H1 (cell line): ENCODE data around the gene CCDC24. TPM values are rescaled to one million over a fixed set of nuclear protein-coding genes. Genes with fewer than 3 reads are reported as not detected.

Experiments
- CTCF ChIA-PET: fragments of 300-600 bp; sonication (Branson Sonifier 250); formaldehyde crosslinking; loops from one replicate; lab custom pipeline; 2021; ENCODE audit not compliant: partially characterized antibody; lab: Charles Lee
- POLR2A ChIA-PET: fragments of 300-600 bp; sonication (Branson Sonifier 250); formaldehyde crosslinking; loops from one replicate; lab custom pipeline; 2021; ENCODE audit warnings: inconsistent platforms; ENCODE audit not compliant: partially characterized antibody; lab: Charles Lee
- DNase-seq, 2 experiments: peaks; one replicate each; pipeline versions ENCODE4 v3.0.0 to v3.0.0-alpha.2; 2010 to 2022; ENCODE audit warnings: low spot score in 2 of 2, low read depth in 1 of 2, mixed read lengths in 1 of 2
- FAIRE-seq: peaks from 2 replicates; lab custom pipeline; 2011; peaks lifted over from hg19 to GRCh38; lab: Jason Lieb, UNC
- H2AFZ ChIP-seq: 2 replicates; pipeline ENCODE4 v1.8.1; 2012; ENCODE audit warnings: low read length, inconsistent platforms
- H2AK5ac ChIP-seq: 2 replicates; pipeline ENCODE4 v1.6.1; 2013; ENCODE audit warnings: low read depth, low read length
- H2BK120ac ChIP-seq: replicated peaks from 2 replicates; pipeline ENCODE3; 2013; ENCODE audit warnings: low read depth, low read length, inconsistent platforms
- H2BK12ac ChIP-seq: 2 replicates; pipeline ENCODE4 v1.6.1; 2013; ENCODE audit warnings: low read depth, low read length
- H2BK15ac ChIP-seq: 2 replicates; pipeline ENCODE4 v1.6.1; 2013; ENCODE audit warnings: low read length
- H2BK20ac ChIP-seq: 2 replicates; pipeline ENCODE4 v1.6.1; 2013; ENCODE audit warnings: low read length
- H2BK5ac ChIP-seq: 2 replicates; pipeline ENCODE4 v1.6.1; 2013; ENCODE audit warnings: low read depth, low read length
- H3K14ac ChIP-seq: 2 replicates; pipeline ENCODE4 v1.6.1; 2013; ENCODE audit warnings: inconsistent platforms; ENCODE audit not compliant: insufficient read length
- H3K18ac ChIP-seq: 2 replicates; pipeline ENCODE4 v1.6.1; 2013; ENCODE audit warnings: low read length; ENCODE audit errors: extremely low read depth
- H3K23ac ChIP-seq: 2 replicates; pipeline ENCODE4 v1.6.1; 2013; ENCODE audit warnings: inconsistent platforms; ENCODE audit not compliant: insufficient read length
- H3K23me2 ChIP-seq: 2 replicates; pipeline ENCODE4 v1.6.1; 2013; ENCODE audit warnings: low read depth, low read length
- H3K27ac ChIP-seq: 2 replicates; pipeline ENCODE4 v1.6.1; 2011; ENCODE audit warnings: low read depth, low read length, inconsistent platforms
- H3K27me3 ChIP-seq, 4 experiments: replicated peaks in 1 of 4; 1 replicate in 1 of 4; 2 replicates in 3 of 4; pipeline versions ENCODE4 v1.6.1 to v1.8.1; 2011 to 2013; ENCODE audit warnings: low read length in 3 of 4, mild to moderate bottlenecking in 3 of 4, inconsistent platforms in 2 of 4, mixed read lengths in 2 of 4, moderate library complexity in 1 of 4; ENCODE audit not compliant: control insufficient read depth in 3 of 4, insufficient read depth in 3 of 4; ENCODE audit errors: extremely low read depth in 1 of 4
- H3K36me3 ChIP-seq, 4 experiments: 2 replicates each; pipeline versions ENCODE4 v1.6.1 to v1.8.1; 2011 to 2013; ENCODE audit warnings: mild to moderate bottlenecking in 4 of 4, low read length in 3 of 4, moderate library complexity in 2 of 4, control low read depth in 1 of 4, inconsistent platforms in 1 of 4; ENCODE audit not compliant: insufficient read depth in 4 of 4, control insufficient read depth in 2 of 4
- H3K4ac ChIP-seq: replicated peaks from 2 replicates; pipeline ENCODE3; 2013; ENCODE audit warnings: low read length, low read depth, mixed read lengths, inconsistent platforms; ENCODE audit not compliant: insufficient read length
- H3K4me1 ChIP-seq, 4 experiments: replicated peaks in 1 of 4; 1 replicate in 1 of 4; 2 replicates in 3 of 4; pipeline versions ENCODE4 v1.6.1 to v1.8.1; 2011 to 2013; ENCODE audit warnings: low read length in 3 of 4, inconsistent platforms in 2 of 4, mixed read lengths in 1 of 4; ENCODE audit not compliant: insufficient read depth in 4 of 4, control insufficient read depth in 3 of 4
- H3K4me2 ChIP-seq, 2 experiments: 2 replicates each; pipeline versions ENCODE4 v1.6.1 to v1.8.1; 2011 to 2013; ENCODE audit warnings: low read depth in 2 of 2, low read length in 2 of 2, control low read depth in 1 of 2, inconsistent platforms in 1 of 2, mild to moderate bottlenecking in 1 of 2; ENCODE audit not compliant: insufficient read depth in 1 of 2
- H3K4me3 ChIP-seq, 4 experiments: fragments of 200-600, 300-600 bp in 1 of 4; sonication (generic), shearing (Covaris generic), sonication (Bioruptor Twin) in 1 of 4; 2 replicates each; pipeline versions ENCODE4 v1.5.1 to v1.8.1; 2011 to 2016; ENCODE audit warnings: low read length in 4 of 4, low read depth in 3 of 4, control low read depth in 2 of 4, inconsistent platforms in 2 of 4, mild to moderate bottlenecking in 2 of 4, mixed read lengths in 1 of 4, moderate library complexity in 1 of 4; ENCODE audit not compliant: insufficient read depth in 2 of 4; ENCODE audit errors: extremely low read depth in 1 of 4
- H3K56ac ChIP-seq: replicated peaks from 2 replicates; pipeline ENCODE3; 2013; ENCODE audit warnings: low read depth, mild to moderate bottlenecking, mixed read lengths, low read length, inconsistent platforms; ENCODE audit not compliant: insufficient read length
- H3K79me1 ChIP-seq: 2 replicates; pipeline ENCODE4 v1.6.1; 2013; ENCODE audit warnings: low read depth, low read length, control low read depth
- H3K79me2 ChIP-seq, 2 experiments: 2 replicates each; pipeline versions ENCODE4 v1.6.1 to v1.8.1; 2012 to 2013; ENCODE audit warnings: low read length in 2 of 2, mild to moderate bottlenecking in 2 of 2, inconsistent platforms in 1 of 2; ENCODE audit not compliant: insufficient read depth in 2 of 2, control insufficient read depth in 1 of 2
- H3K9ac ChIP-seq, 4 experiments: replicated peaks in 1 of 4; 1 replicate in 1 of 4; 2 replicates in 3 of 4; pipeline versions ENCODE4 v1.6.1 to v1.8.1; 2011 to 2013; ENCODE audit warnings: low read depth in 3 of 4, low read length in 3 of 4, control low read depth in 2 of 4, mild to moderate bottlenecking in 2 of 4, moderate library complexity in 2 of 4, inconsistent platforms in 1 of 4; ENCODE audit errors: extremely low read depth in 1 of 4
- H3K9me3 ChIP-seq, 2 experiments: 2 replicates each; pipeline versions ENCODE4 v1.6.1 to v1.8.1; 2012 to 2013; ENCODE audit warnings: mild to moderate bottlenecking in 2 of 2, moderate library complexity in 2 of 2, control low read depth in 1 of 2, inconsistent platforms in 1 of 2, low read depth in 1 of 2, low read length in 1 of 2, mixed read lengths in 1 of 2; ENCODE audit not compliant: insufficient read depth in 2 of 2
- H4K20me1 ChIP-seq, 2 experiments: replicated peaks in 1 of 2; 2 replicates each; pipeline versions ENCODE3 to v1.8.1; 2011 to 2013; ENCODE audit warnings: inconsistent platforms in 2 of 2, low read length in 2 of 2, mild to moderate bottlenecking in 1 of 2; ENCODE audit not compliant: insufficient read depth in 2 of 2, control insufficient read depth in 1 of 2
- H4K5ac ChIP-seq: 2 replicates; pipeline ENCODE4 v1.6.1; 2013; ENCODE audit warnings: low read length, low read depth, mixed read lengths, inconsistent platforms; ENCODE audit not compliant: insufficient read length
- H4K8ac ChIP-seq: 2 replicates; pipeline ENCODE4 v1.8.0; 2013; ENCODE audit warnings: mild to moderate bottlenecking, moderate library complexity, low read length, inconsistent platforms; ENCODE audit not compliant: insufficient read depth; ENCODE audit errors: extremely low read depth
- H4K91ac ChIP-seq: replicated peaks from 2 replicates; pipeline ENCODE3; 2013; ENCODE audit warnings: low read length, mixed read lengths, inconsistent platforms; ENCODE audit not compliant: insufficient read length
- CHD1 ChIP-seq: IDR thresholded peaks from 2 replicates; pipeline ENCODE4 v1.6.1; 2012; ENCODE audit warnings: low read depth, low read length, improper control_type of control experiment
- CHD2 ChIP-seq: IDR thresholded peaks from 2 replicates; pipeline ENCODE4 v1.6.1; 2012; ENCODE audit warnings: low read length, improper control_type of control experiment
- FOSL1 ChIP-seq: IDR thresholded peaks from 2 replicates; pipeline ENCODE4 v1.6.1; 2011; ENCODE audit warnings: mild to moderate bottlenecking, low read depth, low read length, moderate library complexity; ENCODE audit not compliant: insufficient read depth
- RFX5 ChIP-seq: IDR thresholded peaks from 2 replicates; pipeline ENCODE4 v1.6.1; 2011; ENCODE audit warnings: low read depth, low read length, improper control_type of control experiment, borderline replicate concordance
- SP2 ChIP-seq: IDR thresholded peaks from 2 replicates; pipeline ENCODE4 v1.6.1; 2012; ENCODE audit warnings: mild to moderate bottlenecking, low read length, inconsistent platforms
- SRF ChIP-seq: IDR thresholded peaks from 2 replicates; pipeline ENCODE4 v1.6.1; 2011; ENCODE audit warnings: mild to moderate bottlenecking, low read depth, low read length, moderate library complexity
- TCF12 ChIP-seq: IDR thresholded peaks from 2 replicates; pipeline ENCODE4 v1.6.1; 2011; ENCODE audit warnings: low read depth, mild to moderate bottlenecking, low read length
- WGBS, 2 experiments: shearing (Covaris generic) in 1 of 2; methylation state at CpG; one replicate each; pipeline versions ENCODE4 v1.1.6 to v1.1.7; 2013 to 2015; ENCODE audit warnings: low lambda C conversion rate in 2 of 2, mixed read lengths in 2 of 2, inconsistent platforms in 1 of 2, low coverage in 1 of 2, missing lambda C conversion rate in 1 of 2; ENCODE audit not compliant: insufficient replicate concordance in 2 of 2, insufficient coverage in 1 of 2, insufficient read length in 1 of 2; ENCODE audit errors: extremely low coverage in 1 of 2, missing lambda C conversion rate in 1 of 2; 5-methylcytosine and 5-hydroxymethylcytosine counted together
- long read RNA-seq, 2 experiments: library from RNA in 1 of 2; library from capped mRNA in 1 of 2; stranded (forward); transcript quantifications; one replicate each; pipeline ENCODE4 v2.0.0, GENCODE V29; 2021; ENCODE audit warnings: inconsistent platforms in 1 of 2
- polyA minus RNA-seq, 3 experiments: library from RNA; depleted of rRNA, polyadenylated mRNA; stranded (reverse); fragments of >200 nt; gene quantifications; 1 replicate in 2 of 3; 2 replicates in 1 of 3; pipeline ENCODE4 v1.2.3, GENCODE V29; 2011
- polyA plus RNA-seq, 7 experiments: library from polyadenylated mRNA; depleted of rRNA in 3 of 7; stranded (reverse) in 5 of 7; unstranded in 2 of 7; fragments of >200 nt in 5 of 7; fragments of 200-250 nt in 2 of 7; gene quantifications; 1 replicate in 5 of 7; 2 replicates in 1 of 7; 4 replicates in 1 of 7; pipeline versions ENCODE4 v1.2.1 to v1.2.3, GENCODE V29; 2011 to 2013; ENCODE audit warnings: missing spikeins in 2 of 7, mixed read lengths in 2 of 7
- total RNA-seq: library from RNA; stranded (reverse); fragmentation: NEBNext Ultra II Directional; extraction: Animal tissue kit (Norgen Biotek cat#: 25700); gene quantifications from 2 replicates; pipeline ENCODE4 v1.2.1, GENCODE V29; 2021

CCDC24 gene
- 10.5 and 11.2 TPM in 2 replicates for total RNA-seq
- 11.4 and 19.7 TPM in 2 replicates for polyA plus RNA-seq (2011; rRNA removed)
- 12.9 TPM for polyA plus RNA-seq (2011; cell fraction: cytosol; rRNA removed)
- polyA plus RNA-seq (2011; cell fraction: nucleus; rRNA removed), result 18.6 TPM
- polyA plus RNA-seq (2012, experiment 1 of 2), result 9.6 to 17.8 TPM (median 12.7 TPM) in 4 replicates
- polyA plus RNA-seq (2012, experiment 2 of 2), result 10.0 TPM
- 8.4 TPM for polyA plus RNA-seq (2013, experiment 1 of 2)
- 9.2 TPM for polyA plus RNA-seq (2013, experiment 2 of 2)
- polyA minus RNA-seq (2011; rRNA and poly(A)+ RNA removed), result 2.1 and 2.5 TPM in 2 replicates
- 7.6 TPM for polyA minus RNA-seq (2011; cell fraction: cytosol; rRNA and poly(A)+ RNA removed)
- polyA minus RNA-seq (2011; cell fraction: nucleus; rRNA and poly(A)+ RNA removed), result 4.4 TPM
- long read RNA-seq, experiment 1, partial matches to known transcripts, result 2 of 10 reads
- long read RNA-seq, experiment 1, other reads (novel, unspliced or antisense), result 7 of 10 reads
- long read RNA-seq, experiment 2, partial matches to known transcripts, result 2 of 20 reads
- long read RNA-seq, experiment 2, other reads (novel, unspliced or antisense), result 15 of 20 reads

DNA sequence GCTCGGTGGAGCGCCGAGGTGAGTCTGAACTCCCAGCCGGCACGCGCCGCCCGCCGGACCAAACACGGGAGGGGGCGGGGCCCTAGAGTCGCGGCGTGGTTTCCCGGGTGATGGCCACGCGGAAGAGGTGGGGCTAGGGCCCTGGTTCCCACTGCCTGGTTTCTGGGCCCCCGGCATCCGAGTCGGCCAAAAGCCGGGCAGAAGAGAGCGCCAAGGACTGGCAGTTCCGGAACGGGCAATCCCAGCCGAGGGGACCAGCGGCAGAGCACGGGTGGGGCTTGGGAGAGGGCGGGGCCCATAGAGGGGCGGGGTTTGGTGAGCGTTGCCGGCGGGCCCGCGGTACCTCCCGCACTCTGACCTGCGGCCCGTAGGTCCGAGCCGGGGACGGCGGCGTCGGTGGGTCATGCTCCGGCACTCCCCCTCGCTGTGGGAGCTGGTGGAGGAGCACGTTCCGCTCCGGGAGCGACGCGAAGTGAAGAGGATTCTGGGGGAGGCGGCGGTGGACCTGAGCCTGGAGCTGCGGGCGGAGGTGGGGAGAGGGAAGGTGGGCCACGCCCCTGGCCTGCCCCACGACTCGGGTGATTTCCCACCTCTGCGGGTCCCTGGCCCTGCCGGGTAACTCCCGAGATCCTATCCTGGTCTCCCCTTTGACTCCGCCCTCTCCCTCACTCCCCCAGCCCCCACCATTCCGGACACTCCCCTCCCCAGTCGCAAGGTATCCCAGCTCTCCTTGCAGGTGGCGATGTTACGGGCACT, at the start of gene CCDC24:
TSS of gene CCDC24 (plus strand) at position 124 of the 756 bp plus-strand sequence. CDS start at position 404, 280 bp downstream.
- Histone ChIP-seq H3K79me1 (no peaks in the 10 kb centered on the region), H2BK120ac (no peak within 1 kb of the TSS), H2AK5ac (0 out of 2 replicates have a peak within 1 kb of the TSS, but pooled peaks have one; percentile 53), H3K9me3 (no peaks in the 10 kb centered on the region), H4K20me1 (peaks cover 2% of the 10 kb centered on the region in 2 experiments), H3K18ac (peak within 1 kb of the TSS; percentile 87), H2BK5ac (peak within 1 kb of the TSS; percentile 88; the same call in 1 of the 2 replicates), H2BK15ac (no peak within 1 kb of the TSS), H3K27me3 (no peaks in the 10 kb centered on the region), H2BK20ac (no peak within 1 kb of the TSS), H3K4me2 (peak within 1 kb of the TSS; percentile 92 to 96), H3K23ac (no peak within 1 kb of the TSS), H3K23me2 (peaks cover 12% of the 10 kb centered on the region; the same call in 1 of the 2 replicates), H3K79me2 (no peaks in the 10 kb centered on the region), H4K91ac (peak within 1 kb of the TSS; percentile 87), H3K4ac (peak within 1 kb of the TSS; percentile 64), H3K36me3 (peaks cover 0 to 2% (median 0%) of the 10 kb centered on the region in 4 experiments; a peak in 1 of 8 replicates), H3K56ac (peak within 1 kb of the TSS; percentile 81), H3K14ac (no peak within 1 kb of the TSS), H3K27ac (no peak within 1 kb of the TSS), H3K9ac (peak within 1 kb of the TSS; percentile 14 to 54 (median 33); a peak in 5 of 7 replicates), H4K5ac (peak within 1 kb of the TSS; percentile 85), H3K4me1 (peaks cover 0 to 5% (median 4%) of the 10 kb centered on the region in 4 experiments; a peak in 5 of 7 replicates), H2BK12ac (peak within 1 kb of the TSS; percentile 9; the same call in 1 of the 2 replicates), H4K8ac (peak within 1 kb of the TSS; percentile 79), H2AFZ (no peak within 1 kb of the TSS), H3K4me3 (peak within 1 kb of the TSS; percentile 48 to 72 (median 64))
- ChIA-PET CTCF (interaction anchor here (0.6 to 21.8 kb wide), 13 partner anchors 11 to 228 kb away, joined by 3 to 478 read pairs (median 5); partner anchors contain the start of genes ATP6V0B and SLC6A9), POLR2A (interaction anchor here (0.6 to 13.6 kb wide), 17 partner anchors 9 to 815 kb away, joined by 3 to 189 read pairs (median 4); partner anchors contain the start of genes ATP6V0B, B4GALT2, DPH2 and IPO13)
- FAIRE-seq (no peak), DNase-seq (peak in 1 of 2 experiments; percentile 92)
- WGBS, 2 experiments, result 3% methylated on average over 26 of the region's 66 CpGs; no CpG with 5 or more reads in 1 of the 2 experiments
- TF ChIP-seq SRF (no peak), FOSL1 (no peak), RFX5 (no peak), CHD1 (no peak), TCF12 (no peak), SP2 (no peak), CHD2 (no peak)
